HPDE6-E6E7 (cell line): ENCODE measurements around the gene DNLZ.
"Not testable (repeated sequence)": the region's sequence is repeated elsewhere in the genome, so short reads cannot be mapped to it uniquely, and the experiment has no call there.

Experiments used
- DNase-seq: peaks from one replicate; pipeline ENCODE4 v3.0.0; 2011; ENCODE audit warnings: missing footprints; ENCODE audit errors: extremely low spot score

DNLZ gene

GRCh38 chr9:136331556-136332481 lies 31.7 kb downstream of the DNLZ start:
- DNase-seq = no peak

- DNase-seq = no peak
Measured at GRCh38 chr9:136331030-136331429, 32.5 kb downstream of the DNLZ start.

DNA sequence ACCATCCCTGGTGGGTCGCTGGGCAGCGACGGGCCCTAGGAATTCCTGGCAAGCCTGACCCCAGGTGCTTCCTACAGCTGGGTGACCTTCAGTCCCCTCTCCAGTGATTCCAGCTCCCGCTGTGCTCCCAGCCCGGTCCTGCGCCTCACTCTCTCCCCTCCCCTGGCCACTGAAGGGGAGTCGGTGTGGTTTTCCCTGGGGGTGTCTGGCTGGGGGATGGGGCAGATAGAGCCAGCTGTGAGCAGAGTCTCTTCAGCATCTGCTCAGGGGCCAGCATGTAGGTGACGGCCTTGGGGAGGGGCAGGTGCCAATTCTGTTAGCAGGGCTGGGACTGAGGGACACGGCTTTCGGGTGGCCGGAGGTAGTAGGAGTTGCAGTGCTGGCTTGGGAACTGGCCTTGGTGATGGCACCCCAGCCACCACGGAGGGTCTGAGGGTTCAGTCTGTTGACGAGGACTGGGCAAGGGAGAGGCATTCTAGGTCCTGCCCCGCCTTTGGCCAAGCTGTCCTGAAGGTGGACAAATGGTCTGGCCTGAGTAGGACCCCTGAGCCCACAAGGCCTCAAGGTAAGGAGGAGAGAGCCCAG lies 33.0 kb downstream of the DNLZ start:
- no peak for DNase-seq

DNA sequence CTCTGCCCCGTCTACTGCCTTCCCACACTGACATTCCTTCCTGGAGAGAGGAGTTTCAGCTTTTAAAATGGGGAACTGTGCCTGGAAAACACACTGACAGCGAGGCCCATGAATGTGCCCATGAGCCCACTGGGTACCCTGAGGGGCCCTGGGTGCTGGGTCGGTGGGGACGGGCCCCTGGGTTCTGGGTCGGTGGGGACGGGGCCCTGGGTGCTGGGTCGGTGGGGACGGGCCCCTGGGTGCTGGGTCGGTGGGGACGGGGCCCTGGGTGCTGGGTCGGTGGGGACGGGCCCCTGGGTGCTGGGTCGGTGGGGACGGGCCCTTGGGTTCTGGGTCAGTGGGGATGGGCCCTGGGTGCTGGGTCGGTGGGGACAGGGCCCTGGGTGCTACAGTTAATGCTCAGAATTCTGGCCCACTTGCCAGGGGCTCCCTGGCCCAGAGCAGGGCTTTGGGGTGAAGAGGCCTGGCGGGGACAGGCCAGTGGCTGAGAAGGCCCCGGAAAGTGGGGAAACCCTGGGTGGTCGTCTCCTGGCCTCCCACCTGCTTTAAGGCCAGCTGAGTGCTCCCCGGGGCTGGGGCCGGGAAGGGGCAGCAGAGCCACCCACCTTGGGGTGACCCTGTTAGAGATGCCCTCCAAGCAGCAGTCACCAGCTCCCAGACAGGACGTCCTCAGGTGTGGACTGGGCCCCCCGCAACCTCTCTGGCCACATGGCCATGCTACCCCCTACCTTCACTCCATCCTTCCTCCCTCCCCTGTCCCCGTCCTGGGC lies 33.7 kb downstream of the DNLZ start:
- DNase-seq = no peak

DNA sequence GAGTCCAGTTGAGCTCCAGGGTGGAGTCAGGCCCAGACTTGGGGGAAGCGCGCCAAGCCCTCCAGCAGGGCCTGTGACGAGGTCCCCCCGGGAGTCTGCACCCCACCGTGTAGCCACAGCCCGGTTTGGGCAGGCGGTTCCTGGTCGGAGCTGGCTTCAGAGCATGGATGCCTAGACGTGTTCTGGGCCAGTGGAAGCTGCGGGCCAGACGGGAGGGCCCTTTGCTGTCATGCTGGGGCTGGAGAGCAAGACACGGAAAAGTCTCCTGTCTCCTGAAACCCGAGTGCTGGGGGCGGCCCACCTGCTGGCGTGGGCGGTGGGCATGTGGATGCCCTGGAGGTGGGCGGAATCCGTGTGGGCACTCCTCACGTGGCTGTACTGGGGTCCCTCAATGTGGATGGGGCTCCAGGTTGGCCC lies 34.3 kb downstream of the DNLZ start:
- no peak for DNase-seq

- no peak for DNase-seq
Measured at GRCh38 chr9:136328622-136329041, 34.9 kb downstream of the DNLZ start.

- no peak for DNase-seq
Measured at GRCh38 chr9:136328011-136328621, 35.4 kb downstream of the DNLZ start.

DNA sequence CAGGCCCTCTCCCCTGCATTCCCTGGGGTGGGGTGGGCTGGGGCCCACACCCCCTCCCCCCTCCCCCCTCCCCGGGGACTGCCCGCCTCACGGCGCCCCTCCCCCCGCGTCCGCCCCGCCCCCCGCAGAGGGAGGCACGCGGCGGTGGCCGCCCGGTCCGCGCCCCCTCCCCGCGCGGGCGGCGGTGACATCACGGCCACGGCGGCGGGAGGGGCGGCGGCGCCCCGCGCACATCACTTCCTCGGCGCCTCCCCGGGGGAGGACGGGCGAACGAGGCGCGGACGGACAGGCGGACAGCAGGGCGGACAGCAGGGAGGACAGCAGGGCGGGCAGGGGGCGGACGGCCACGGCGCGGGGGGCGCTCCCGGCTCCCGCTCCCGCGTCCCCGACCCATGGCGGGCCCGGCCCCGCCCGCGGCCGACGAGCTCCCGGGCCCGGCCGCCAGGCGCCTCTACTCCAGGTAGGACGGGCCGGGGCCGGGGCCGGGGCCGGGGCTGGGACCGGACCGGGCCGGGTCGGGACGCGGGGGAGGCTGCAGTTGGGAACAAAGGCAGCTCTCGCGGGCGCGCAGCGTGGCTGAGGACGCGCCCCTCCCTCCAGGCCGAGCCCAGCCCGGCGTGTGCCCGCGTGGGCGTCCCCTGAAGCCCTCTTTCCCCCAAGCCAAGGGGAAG lies 36.1 kb downstream of the DNLZ start, which contains the start of gene GPSM1:
Gene GPSM1, plus strand, starts transcription at position 236 of the 671 bp plus-strand sequence. Its CDS starts 157 bp downstream, at position 393.
- DNase-seq = no peak

DNA sequence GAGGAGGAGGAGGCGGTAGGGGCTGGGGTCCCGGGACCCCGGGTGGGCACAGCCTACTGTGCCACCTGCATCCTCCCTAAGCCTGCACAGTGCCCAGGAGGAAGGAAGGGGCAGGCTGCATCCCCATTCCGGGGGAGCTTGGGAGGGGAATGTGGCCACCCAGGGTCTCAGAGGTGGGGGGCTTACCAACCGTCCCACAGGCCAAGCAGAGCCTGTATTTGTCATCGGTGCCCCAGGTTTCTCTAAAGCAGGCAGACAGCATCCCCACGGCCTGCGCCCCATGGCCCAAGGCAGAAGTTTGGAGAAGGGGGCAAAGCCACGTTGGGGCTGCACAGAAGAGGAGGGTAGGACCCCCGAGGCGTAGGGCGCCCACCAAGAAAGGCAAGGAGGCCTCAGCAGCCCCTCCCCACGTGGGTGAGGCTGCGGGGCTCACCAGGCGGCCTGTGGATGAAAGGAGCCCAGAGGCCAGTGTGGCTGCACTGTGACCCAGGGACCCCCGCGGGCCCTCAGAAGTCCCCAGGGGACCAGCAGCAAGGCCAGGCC lies 36.7 kb downstream of the DNLZ start:
- no peak for DNase-seq

GRCh38 chr9:136326061-136326760 lies 37.3 kb downstream of the DNLZ start:
- no peak for DNase-seq

DNA sequence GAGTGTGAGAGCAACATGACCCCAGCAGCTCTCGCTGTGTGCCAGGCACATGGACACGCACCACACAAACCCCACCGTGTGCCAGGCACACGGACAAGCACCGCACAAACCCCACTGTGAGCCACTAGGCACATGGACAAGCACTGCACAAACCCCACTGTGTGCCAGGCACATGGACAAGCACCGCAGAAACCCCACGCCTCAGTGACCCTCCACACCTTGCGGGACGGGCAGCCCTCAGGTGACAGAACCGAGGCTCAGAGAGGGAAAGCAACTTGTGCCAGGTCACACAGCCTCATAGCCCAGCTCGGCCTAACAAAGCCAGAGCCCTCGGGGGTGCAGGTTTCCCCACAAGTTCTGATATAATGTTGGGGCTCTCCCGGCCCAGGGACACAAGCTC lies 38.2 kb downstream of the DNLZ start:
- no peak for DNase-seq

DNA sequence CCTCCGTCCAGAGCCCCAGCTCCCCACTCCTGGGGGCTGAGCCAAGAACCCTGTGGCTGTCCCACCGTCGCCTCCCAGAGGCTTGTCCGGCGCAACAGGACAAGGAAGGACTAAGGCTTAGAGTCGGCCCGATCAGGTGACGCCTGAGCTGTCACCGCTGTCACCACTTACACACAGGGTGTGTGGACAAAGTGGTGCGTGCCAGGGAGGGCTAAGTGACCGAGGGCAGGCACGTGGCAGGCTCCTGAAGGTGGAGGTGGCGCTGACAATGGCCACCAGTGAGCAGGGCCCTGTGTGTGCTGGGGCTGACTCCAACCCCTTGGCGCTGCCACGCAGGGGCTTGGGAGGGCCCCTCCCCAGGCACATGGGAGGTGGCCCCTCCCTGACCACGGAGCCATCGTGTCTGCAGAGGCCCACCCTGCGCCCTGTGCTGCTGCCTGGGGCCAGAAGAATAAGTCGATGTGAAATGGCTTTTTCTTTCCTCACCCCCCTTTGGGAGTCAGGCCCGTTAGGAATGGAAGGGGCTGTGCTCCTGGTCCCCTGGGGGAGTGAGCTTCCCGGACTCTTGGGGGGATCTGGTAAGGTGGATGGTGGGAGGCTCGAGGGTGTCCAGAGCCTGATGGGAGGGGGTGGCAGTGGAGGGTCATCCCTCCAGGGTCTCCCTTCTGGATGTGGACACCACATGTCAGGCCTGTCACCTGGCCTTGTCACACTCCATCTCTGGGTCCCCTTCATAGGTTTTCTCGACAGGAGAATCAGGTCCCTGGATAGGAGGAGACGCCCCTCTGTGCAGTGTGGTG lies 38.8 kb downstream of the DNLZ start:
- no peak for DNase-seq

DNA sequence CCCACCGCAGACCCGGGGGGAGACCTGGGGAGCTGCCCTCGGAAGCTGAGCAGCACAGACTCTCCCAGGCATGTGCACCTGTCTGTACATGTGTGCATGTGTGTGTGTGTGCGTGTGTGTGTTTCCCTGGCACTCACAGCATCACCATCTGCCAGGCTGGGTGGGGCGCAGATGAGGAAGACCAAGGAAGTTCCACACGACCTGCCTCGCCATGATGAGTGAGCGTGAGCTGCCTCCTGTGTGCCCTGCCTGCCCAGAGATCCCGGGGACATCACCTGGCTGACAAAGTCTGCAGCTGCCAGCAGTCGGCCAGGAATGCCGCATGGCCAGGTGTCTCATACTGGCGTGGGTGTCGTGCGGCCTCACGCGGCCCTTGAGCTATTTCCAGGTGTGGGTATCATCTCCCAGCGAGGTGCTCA lies 40.2 kb downstream of the DNLZ start:
- DNase-seq = no peak

DNA sequence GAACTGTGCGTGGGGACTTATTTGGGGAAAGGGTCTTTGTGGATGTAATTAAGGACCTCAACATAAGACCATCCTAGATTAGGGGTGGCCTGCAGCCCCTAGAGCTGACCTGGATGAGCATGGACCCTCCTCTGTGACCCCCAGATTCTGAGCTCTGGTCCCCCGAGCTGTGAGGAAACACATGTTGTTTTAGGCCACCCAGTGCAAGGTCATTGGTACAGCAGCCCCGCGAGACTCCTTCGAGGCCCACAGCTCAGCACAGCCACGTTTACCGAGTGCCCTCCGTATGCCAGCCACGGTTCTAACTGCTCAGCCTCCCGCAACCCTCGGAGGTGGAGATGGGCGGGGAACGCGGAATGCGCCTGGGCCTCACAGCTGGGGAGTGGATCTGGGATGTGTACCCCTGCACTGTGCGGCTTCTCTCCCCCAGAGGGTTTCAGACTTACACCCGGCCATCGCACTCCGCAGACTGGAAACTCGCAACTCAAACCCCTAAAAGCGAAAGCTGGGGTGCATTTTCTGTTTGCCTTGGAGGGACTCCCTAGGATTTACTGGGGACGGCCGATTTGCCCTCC lies 40.7 kb downstream of the DNLZ start:
- DNase-seq = no peak

GRCh38 chr9:136321561-136321960 lies 42.0 kb downstream of the DNLZ start:
- DNase-seq = no peak

- DNase-seq = not testable (repeated sequence)
Measured at GRCh38 chr9:136320972-136321371, 42.6 kb downstream of the DNLZ start.

GRCh38 chr9:136319955-136320354 lies 43.6 kb downstream of the DNLZ start:
- DNase-seq = not testable (repeated sequence)

DNA sequence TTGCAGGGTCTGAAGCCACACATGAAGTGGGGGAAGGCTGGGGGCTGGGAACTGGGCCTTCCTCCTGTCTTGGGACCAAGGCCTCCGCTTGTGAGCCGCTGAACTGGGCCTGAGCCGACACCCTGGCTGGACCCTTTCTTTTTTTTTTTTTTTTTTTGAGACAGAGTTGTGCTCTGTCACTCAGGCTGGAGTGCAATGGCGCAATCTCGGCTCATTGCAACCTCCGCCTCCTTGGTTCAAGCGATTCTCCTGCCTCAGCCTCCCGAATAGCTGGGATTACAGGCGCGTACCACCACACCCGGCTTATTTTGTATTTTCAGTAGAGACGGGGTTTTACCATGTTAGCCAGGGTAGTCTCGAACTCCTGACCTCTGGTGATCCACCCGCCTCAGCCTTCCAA lies 44.3 kb downstream of the DNLZ start:
- not testable (repeated sequence) for DNase-seq

- no peak for DNase-seq
Measured at GRCh38 chr9:136318776-136319241, 44.7 kb downstream of the DNLZ start.
